Measurements from ENCODE around the gene MPG.

Gene MPG

DNA sequence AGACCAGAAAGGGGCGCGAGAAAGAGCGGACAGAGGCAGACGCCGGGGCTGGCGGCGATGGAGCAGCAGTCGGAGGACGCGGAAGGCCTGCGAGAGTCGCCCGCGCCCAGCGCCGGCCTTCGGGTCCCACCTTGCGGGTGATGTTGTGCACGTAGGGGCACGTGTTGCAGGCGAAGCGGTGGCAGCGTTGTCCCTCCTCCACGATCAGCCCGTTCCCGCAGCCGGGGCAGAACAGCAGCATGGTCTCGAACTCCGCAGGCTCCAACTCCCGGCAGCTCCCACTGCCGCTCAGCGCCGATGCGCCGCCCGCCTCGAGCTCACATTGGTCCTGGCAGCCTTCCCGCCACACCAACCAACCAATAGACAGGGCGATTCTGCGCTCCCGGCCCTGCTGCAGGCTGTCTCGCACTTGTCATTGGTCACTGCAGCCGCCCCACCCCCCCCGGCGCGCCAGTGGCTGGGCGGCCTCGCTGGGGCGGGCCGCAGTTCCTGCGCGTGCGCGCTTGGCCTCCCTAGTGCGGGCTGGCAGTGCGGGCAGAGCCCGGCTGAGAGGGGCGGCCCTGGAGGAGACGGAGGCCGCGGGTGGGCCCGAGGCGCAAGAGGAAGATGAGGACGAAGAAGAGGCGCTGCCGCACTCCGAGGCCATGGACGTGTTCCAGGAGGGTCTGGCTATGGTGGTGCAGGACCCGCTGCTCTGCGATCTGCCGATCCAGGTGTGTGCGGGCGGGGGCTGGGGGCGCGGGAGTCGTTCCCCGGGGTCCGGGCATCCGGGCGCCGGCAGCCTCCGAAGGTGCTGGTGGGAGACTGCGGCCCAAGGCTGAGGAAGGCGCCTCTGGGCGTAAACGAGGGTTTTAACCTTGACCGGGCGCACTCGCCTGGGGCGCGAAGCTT is 24.4 kb upstream of the MPG start, which contains the start of the genes POLR3K and SNRNP25:
POLR3K (minus strand) TSS at position 263 of the 891 bp plus-strand sequence; CDS start at position 241, 22 bp downstream.
SNRNP25 (plus strand) TSS at position 483 of the 891 bp plus-strand sequence; CDS start at position 672, 189 bp downstream.
- DNase-seq, result peak; percentile 98

DNA sequence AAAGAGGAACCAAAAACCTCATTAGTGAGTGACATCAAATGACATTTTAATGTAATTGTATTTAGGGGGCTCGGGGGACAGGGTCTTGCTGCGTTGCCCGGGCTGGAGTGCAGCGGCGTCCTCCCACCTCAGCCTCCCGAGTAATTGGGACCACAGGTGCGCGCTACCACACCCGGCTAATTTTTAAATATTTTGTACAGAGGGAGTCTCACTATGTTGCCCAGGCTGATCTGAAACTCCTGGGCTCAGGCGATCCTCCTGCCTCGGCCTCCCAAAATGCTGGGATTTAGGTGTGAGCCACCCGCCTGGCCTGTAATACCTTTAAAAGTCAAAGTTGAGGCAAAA is 23.8 kb upstream of the MPG start:
- DNase-seq, result no peak

DNA sequence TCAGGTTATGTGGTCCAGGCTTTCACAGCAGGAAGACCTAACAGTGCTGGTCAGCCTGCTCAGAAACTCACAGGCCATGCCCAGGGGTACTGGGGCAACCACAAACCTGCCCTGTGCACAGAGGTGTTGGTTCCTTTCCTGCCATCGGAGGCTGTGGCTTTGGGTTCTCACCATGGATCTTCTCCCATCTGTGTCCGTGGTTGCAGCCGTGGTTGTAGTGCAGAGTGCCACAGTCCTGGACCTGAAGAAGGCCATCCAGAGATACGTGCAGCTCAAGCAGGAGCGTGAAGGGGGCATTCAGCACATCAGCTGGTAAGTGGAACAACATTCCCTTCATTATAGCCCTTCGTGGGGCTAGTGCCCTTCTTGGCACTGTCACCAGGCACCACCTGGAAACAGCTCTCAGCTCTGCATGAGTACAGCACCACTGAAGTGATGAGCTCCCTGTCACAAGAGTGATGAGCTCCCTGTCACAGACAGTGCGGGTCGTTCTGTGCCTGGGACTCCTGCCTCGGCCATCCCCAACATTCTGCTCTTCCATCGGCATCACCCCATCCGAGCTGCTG is 22.4 kb upstream of the MPG start:
- DNase-seq, result no peak

DNA sequence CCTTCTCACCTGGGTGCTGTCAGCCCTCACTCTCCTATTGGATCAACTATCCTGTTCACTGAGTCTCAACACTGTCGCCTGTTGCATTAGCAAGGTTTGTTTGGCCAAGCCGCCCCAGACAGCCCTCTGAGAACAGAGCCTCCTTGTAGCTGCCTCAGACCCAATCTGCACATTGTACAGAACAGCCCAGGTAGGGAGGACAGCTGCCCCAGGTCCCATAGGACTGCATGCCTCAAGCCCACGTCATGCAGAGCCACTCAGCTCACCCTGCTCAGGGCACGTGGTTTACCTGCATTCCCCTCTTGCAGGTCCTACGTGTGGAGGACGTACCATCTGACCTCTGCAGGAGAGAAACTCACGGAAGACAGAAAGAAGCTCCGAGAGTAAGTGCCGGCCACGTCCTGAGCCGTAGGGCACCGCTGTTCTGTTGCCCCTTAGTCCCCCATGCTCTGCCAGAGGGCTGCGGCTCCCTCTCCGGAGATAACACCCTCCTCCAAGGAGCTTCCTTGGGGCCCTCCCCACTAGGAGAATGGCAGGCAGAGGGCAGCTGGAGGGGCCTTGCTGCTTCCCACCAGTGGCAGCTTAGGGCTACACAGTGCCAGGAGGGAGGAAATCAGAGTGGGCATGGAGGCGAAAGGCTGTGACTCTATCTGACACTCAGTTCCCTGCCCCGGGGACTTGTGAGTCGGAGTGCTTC is 21.6 kb upstream of the MPG start:
- no peak for DNase-seq

DNA sequence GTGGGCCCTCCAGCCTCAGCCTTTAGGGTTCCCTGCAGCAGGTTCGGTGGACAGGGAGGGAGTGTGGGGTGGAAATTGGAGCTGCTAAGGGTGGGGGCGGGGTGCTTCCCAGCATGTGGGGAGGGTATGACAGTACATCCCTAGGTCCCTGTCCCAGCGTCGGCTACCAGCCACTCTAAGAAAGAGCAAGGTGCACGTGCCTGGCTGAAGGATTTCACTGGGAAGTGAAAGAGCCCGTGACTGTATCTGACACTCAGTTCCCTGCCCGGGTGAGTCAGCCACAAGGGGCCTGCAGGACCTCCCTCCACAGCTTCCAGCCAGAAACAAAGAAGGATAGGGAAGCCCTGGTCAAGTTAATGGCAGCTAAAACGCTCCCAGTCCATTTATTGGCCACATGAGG is 20.3 kb upstream of the MPG start:
- DNase-seq, result peak; percentile 83

DNA sequence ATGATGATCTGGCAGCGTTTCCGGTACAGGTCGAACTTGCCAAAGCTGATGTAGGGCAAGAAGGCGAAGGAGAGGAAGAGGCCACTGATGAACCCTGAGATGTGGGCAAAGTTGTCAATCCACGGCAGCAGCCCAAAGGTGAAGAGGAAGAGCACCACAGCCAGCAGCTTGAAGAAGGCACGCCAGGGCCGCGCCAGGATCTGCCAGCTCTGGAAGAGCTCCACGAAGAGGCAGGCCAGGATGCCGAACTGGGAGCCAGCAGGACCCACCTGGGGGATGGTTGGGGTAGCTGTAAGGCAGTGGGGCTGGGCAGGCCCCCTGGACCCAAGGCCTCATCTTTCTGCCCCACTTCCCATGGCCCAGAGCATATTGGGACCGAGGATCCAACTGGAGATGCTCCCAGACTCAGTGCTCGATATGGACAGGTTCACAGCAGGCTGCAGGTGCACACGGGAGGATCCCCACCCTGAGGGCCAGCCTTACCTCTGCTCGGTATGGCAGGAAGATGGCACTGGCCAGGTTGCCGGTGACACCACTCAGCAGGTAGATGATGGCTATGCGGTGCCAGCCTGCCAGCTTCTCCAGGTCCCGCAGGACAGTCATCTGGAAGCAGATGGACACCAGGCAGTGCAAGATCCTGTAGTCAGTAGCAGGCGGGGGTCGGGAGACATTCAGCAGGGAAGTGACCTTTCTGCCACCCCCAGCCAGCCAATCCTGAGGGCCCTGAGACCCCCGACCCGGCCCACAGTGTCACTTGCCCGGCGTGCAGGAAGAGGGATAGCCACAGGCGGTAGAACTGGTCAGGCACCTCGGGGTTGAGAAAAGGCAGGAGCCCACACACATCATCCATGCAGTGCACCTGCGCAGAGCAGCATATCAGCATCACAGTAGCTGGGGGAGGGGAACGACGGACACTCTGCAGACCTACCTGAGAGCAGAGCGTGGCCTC is 19.3 kb upstream of the MPG start:
- no peak for DNase-seq

DNA sequence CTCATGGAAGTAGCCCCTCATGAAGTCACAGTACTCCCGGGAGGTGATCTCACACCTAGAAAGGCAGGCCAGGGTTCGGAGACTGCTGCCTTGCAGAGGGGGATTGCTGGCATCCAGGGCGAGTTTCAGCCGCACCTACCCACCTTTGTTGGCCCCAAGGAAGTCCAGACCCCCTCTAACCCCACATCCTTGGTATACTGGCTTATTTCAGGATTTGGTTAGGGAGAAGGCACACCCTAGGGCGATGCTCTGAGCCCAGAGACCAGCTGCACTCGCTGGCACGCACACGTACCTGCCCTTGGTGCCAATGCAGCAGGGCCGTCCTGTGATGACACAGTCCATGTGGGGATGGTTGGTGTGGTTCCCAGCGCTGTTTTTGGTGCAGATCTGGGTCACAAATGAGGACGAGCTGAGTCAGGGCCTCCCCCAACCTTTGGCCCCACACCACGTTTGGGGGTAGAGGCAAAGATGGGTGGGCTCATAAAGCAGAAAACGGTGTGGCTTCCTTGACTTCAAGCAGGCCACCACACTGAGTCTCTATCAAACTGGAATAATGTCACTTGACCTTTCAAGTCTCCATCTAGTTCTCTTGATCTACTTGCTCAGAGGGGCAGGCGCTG is 18.5 kb upstream of the MPG start:
- no peak for DNase-seq

DNA sequence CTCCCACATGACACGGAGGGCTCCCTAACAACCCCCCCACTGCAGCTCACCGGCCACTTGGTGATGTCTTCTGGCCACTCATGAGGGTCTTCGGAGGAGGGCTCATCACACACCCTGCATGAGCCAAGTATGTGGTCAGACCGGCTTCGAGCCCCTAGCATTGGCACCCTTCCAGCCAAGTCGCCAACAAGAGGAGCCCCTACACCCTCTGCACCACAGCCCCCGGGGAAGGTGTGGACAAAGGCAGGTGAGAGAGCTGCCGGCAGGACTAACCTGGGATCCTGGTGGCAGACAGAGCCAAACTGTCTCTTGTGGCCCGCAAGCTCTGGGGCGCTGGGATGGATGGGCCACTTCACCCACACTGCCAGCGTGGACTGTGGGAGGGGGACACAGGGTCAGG is 17.9 kb upstream of the MPG start:
- no peak for DNase-seq

DNA sequence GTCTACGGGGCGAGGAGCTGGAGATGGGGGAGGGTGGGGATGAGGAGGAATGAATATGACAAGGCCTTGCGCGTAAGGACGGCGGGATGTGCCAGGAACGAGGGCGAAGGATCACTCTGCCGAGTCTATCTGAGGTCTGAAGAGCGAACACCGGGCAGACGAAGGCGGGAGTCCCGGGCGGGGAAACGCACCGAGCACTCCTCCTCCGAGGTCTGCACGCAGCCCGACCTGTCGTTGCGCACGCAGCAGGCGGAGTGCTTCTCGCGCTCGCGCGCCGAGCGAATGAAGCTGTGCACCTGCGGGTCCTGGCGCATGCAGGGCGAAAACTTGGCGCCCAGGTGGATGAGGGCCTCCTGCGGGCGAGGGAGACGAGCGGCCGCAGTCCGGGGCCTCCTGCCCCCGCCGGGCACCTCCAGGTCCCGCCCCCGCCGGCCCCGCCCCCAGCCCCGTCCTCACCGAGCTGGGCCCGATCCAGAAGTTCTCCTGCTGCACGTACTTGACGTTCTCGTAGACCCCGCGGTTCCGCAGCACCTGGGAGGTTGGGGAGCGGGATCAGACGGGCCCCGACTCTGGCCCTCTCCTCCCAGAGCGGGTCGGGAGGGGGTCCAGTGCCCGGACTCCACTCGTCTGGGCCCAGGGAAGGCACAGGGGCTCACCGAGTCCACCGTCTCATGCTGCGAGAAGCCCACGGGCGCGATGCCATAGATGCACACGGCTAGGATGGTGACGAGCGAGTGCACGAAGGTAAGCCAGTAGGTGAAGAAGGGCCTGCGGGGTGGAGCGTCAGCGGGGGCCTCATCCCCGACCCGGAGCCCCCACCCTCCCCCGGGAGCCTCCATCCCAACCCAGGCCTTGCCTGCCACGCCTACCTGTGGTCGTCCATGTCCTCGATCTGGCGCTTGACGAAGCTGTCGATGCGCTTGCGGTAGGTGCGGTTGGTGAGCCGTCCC is 16.8 kb upstream of the MPG start:
- no peak for DNase-seq

DNA sequence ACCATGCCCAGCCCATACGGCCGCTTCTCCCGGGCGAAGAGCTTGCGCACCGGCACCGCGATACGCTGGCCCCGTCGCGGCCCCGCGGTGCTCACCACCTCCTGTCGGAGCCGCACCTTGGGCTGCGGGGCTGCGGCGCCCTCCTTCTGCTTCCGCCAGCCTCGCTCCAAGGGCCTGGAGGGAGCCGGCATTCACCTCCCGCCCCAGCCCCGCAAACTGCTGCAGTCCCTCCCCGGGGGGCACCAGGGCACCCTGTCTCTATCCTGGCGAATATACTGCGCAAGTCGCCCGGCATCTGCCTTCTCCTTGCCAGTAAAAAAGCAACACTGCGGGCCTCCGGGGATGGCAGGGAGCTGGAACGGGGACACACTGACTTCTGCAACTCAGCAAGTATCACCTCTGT is 16.1 kb upstream of the MPG start:
- DNase-seq, result no peak

DNA sequence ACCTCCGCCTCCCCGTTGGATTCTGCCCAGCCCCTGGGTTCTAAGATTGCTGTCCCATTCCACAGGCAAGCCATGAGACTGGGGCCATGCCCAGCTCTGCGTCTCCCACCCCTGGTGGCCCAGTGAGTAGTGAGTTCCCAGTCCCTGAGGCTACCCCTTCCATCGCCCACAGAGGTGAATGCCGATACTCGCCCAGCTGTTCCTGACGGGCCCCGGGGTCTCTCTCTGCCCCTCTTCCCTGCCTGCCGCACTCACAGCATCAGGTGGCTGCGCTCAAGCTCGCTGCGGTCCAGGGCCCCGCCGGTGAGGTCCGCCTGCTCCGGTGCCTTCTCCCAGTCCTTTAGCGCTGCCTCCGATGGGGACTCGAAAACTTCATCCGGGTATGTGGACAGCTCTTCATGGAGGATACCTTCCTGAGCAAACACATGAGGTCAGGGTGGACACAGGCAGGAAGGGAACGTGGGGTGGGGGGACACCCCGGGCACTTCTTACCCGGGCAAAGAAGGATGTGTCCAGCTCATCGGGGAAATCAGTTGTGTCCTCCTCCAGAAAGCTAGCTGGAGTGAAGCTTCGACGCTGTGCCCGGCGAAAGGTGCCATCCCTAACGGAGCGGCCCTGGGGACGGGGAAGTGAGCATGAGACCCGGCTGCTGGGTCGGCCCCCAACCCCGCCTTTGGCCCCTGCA is 15.6 kb upstream of the MPG start:
- no peak for DNase-seq

DNA sequence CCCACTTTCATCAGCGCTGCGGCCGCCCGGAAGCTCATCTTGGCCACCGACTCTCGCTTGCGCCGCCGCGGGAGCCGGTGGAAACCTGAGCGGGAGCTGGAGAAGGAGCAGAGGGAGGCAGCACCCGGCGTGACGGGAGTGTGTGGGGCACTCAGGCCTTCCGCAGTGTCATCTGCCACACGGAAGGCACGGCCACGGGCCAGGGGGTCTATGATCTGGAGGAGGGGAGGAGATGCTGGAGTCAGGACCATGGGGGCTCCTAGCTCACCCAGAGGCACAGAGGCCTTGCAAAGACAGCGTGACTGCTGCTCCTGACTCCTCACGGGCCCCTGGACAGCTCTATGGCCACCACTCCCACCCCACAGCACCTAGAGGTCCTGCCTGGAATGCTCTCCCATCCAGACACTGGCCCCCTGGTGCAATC is 15.0 kb upstream of the MPG start:
- DNase-seq, result no peak

DNA sequence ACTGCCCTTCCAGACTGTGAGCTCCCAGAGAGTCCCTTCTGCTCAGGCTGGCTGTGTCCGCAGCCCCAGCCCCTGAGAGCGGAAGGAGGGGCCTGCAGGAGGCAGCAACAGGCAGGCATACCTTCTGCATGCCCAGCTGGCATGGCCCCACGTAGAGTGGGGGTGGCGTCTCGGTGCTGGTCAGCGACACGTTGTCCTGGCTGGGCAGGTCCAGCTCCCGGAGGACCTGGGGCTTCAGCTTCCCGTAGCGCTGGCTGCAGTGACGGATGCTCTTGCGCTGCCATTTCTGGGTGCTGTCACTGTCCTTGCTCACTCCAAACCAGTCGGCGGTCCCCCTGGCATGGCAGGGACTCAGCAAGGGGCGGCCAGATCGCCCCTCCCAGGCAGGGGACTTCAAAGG is 14.6 kb upstream of the MPG start:
- no peak for DNase-seq

DNA sequence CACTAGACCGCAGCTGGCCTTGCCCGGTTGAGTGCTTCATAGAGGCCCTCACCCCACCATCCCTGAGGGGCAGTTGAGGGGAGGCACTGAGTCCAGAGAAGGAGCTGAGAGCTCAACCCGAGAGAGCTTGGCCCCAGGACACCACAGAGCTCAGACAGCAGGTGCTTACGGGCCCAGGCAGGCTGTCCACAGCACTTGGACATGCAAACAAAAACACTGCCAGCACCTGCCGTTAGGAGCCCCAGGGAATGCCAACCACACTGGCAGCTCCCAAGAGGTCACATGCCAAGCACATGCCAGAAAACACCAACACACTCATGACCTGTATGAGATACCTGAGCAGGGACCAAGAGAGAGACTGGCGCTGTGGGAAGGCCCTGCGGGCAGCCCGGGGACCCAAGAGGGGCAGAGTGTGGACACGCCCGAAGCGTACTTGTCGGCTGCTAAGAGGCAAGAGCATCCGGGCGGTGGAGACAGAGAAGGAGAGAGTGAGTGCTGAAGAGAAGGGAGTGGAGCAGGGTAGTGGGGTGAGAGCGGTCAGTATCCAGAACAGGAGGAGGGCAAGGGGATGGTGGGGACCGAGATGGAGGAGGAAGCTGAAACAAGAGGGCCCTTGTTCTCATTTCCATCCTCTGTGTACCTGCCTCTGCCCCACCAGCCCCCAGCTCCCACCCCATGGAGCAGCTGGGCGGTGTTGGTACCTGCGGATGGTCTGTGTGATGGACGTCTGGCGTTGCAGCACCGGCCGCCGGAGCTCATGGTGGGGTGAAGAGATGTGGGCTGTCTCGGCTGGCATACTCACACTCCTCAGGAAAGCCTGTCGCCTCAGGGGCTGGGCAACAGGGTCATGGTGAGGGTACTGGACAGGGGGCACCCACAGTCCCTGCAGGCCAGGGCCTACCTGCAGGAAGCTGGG is 13.8 kb upstream of the MPG start:
- DNase-seq, result no peak

DNA sequence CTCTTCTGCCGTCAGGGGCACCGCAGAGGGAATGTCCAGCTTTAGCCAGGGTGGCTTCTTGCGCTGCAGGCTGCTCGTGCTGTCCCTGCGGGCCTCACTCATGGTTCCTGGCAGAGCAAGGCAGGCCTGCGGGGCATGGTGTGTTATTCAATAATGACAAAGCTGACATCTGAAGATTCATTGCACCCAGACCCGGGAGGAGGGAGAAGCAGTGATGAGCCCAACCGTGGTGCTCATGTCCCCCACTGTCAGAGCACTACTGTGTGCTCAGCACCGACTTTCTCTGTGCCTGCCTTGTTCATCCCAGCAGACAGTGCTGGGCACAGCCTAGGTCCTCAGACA is 13.1 kb upstream of the MPG start:
- no peak for DNase-seq

DNA sequence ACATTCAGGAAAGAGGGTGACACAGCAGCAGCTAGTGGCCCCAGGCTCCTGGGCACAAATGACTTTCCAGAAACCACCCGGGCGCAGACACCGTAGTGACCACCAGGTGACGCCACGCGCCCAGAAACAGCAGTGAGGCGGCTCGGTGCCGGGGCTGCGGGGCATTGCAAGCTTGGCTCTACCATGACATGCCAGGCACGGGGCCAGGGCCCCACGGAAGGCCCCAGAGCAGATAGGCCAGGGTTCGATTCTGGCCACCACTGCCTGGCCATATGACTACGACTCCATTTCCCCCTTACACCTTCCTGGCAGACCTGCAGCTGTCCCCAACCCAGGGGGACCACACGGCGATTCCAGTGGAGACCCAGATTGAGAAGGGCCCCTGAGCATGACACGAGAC is 12.3 kb upstream of the MPG start:
- peak; percentile 64 for DNase-seq

DNA sequence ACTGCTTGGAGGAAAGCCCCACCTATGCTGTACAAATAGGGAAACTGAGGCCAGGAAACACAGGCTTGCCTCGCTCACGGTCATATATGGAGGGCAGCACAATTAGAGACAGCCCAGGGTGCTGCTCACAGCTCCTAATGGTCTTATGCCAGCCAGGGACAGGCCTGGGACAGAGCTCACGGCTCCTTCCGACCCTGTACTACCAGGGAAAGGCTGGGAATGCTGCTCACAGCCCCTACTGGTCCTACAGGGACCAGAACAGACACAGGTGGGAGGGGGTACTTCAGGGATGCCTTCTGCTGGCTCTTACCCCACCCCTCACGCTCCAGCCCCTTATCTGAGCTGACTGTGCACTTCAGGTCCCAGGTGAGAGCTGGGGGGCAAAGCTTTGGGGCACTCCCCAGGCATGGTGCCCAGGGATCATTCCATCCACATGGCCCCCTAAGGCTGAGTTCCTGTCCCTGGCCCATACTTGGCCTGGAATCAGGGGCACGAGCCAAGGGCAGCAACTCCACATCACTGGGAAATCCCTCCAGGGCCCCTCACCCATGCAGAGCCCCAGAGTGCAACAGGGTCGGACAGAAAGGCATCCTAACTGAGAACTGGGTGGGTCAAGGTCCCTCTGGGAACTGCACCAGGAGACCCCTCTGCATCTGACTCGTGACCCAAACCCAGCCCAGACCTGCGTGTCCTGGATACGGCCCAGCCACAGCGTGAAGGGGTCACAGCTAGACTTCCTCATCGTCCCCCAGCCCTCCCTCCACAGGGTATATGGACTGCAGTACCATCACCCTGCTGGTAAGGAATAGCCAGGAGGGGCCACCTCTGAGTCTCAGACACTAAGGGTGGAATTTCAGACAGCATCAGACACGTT is 11.5 kb upstream of the MPG start:
- no peak for DNase-seq

DNA sequence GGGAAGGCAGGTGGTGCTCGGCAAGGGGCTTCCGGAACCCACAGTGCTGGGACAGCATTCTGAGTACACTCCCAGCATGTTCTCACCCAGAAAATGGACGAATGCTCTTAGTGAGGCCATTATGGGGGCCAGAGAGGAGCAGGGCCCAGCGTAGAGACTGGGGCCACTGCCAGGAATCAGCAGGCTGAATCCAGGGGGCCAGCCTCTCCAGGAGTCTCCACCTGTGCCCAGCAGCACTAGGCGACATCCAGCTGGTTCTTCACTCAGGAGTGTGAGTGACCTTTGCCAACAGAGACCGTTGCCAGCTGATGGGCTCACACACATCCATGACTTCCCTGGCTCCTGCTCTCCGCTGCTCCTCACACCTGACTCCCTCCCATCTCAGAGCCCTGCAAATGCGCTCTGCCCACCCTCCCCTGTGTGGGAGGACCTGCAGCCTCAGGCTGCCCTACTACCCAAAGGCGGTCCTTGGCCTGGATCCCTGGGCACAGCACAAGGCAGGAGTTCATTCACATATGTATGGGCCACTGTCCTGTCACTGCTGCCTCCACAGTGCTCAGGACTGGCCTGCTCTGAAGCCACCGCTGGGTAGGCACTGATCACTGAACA is 10.7 kb upstream of the MPG start:
- DNase-seq, result no peak

All from MV-4-11 (cell line).